Inflammatory macrophage treated with lipopolysaccharide for 4 hours (primary cell): ENCODE measurements around the gene TBC1D30.

Experiments
- DNase-seq: peaks from one replicate; pipeline ENCODE4 v3.0.0-alpha.2; 2020

Gene TBC1D30

GRCh38 chr12:64875186-64875585 is 50.7 kb downstream of the TBC1D30 start:
- DNase-seq: no peak

- DNase-seq: no peak
These were observed 52.1 kb downstream of the TBC1D30 start for GRCh38 chr12:64876388-64877071.

GRCh38 chr12:64877363-64878004 is 53.0 kb downstream of the TBC1D30 start:
- DNase-seq: no peak

DNA sequence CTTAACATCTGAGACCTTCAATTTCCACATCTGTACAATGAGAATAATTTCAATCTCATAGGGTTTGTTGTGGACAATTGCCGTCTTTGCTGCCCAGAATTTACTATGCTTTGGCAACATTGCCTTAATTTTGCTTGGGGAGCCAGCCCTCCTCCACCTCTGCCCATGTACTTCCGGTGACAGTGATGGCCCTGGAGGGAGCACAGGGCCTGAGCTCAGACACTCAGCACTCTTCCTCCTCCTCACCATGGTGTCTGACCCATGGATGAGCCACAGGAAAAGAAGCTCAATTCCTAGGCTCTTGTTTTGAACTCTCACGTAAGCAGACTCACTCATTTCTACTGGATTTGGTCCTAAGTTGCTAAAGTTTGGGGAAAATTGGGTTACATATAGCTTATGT is 58.2 kb downstream of the TBC1D30 start:
- no peak for DNase-seq

- DNase-seq: no peak
These were observed 59.1 kb downstream of the TBC1D30 start for GRCh38 chr12:64883264-64884163.

DNA sequence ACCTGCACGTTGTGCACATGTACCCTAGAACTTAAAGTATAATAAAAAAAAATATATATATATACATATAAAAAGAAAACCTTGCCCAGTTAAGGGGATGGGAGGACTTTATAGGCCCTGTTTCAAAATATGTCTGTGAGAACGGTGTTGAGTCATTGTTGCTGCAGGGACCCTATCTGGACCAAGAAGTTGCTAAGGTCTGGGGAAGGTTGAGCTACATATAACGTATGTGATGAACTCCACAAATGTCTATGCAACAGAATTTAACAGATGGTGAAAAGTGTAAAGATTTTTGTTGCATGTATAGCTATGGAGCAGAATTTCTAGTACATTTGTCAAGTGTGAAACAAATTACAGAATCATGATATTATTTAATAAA is 59.7 kb downstream of the TBC1D30 start:
- no peak for DNase-seq

GRCh38 chr12:64884728-64885127 is 60.3 kb downstream of the TBC1D30 start:
- DNase-seq: no peak

- no peak for DNase-seq
These were observed 65.2 kb downstream of the TBC1D30 start for GRCh38 chr12:64889434-64890216.

GRCh38 chr12:64890873-64891468 is 66.5 kb downstream of the TBC1D30 start:
- DNase-seq: peak; percentile 54

GRCh38 chr12:64891629-64892028 is 67.2 kb downstream of the TBC1D30 start:
- no peak for DNase-seq

DNA sequence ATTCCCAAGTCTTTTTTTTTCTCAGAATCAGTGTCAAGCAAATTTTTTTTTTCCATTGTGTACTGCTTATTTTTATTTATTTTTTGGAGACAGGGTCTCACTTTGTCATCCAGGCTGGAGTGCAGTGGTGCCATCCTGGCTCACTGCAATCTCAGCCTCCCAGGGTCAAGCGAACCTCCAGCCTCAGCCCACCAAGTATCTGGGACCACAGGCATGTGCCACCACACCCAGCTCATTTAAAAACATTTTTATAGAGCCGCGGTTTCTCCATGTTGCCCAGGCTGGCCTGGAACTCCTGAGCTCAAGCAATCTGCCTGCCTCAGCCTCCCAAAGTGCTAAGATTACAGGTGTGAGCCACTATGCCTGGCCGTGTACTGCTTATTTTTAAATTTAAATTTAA is 68.1 kb downstream of the TBC1D30 start:
- no peak for DNase-seq

DNA sequence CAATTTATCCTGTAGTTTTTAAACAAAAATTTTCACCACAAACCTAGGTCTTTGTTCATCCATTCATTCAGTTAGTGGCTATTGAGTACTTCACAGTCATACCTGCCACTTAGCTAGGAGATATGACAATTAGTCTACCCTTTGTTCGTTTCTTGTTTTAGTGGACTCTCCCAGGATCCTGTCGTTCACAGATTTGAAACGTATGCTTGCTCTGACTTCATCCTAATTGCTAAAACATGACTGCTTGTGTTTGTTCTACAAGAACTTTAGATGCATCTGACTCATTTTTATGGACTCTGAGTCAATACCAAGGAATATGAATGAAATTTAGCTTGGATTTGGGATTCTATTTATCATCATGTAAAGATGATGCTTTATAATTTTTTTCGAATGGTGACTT is 69.5 kb downstream of the TBC1D30 start:
- no peak for DNase-seq

DNA sequence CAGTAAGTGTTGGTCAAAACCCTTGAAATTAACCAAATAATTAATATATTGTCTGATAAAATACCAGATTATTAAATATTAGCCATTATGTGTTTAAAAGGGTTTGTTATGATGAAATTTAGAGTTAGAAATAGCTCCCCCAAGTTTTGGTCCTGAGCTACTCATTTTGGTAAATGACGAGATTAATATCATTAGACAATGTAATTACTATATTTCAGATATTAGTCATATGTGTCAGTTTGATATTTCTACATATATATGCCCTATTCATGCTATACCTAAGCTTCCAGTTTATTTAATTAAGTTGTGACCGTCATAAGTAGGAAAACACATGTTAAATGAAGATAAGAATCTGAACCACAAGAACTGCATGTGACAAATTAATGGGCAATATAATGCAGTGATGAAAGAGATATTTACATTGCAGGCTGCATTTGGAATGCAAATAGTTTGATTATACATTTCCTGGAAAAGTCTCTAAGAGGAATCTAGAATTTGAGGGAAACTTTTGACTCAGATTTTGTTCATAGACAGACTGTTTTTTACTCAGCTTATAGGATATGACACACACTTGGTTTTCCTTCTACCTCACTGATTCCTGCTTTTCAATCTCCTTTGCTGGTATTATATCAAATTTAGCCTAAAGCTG is 70.5 kb downstream of the TBC1D30 start:
- no peak for DNase-seq

- DNase-seq: no peak
These were observed 71.1 kb downstream of the TBC1D30 start for GRCh38 chr12:64895526-64895925.

DNA sequence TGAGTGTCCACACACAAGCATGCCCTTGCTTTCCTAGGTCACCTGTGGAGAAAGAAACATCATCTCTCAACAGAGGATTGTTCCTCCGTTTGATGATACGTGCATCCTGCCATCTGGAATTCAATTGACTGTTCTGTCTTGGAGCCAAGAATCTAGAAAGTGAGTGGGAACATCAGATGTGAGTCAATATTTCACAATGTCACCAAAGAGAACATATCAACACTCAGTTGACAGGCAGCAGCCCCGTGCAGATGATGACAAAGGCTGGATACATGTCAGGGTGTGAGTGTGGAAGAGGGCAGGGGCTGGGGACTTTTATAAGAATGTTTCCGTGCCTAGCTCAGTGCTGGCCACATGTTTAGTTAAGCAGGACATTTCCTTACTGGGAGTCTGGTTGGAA is 76.1 kb downstream of the TBC1D30 start:
- DNase-seq: no peak

- DNase-seq: no peak
These were observed 79.2 kb downstream of the TBC1D30 start for GRCh38 chr12:64903479-64904152.

- no peak for DNase-seq
These were observed 82.7 kb downstream of the TBC1D30 start for GRCh38 chr12:64907097-64907496.

DNA sequence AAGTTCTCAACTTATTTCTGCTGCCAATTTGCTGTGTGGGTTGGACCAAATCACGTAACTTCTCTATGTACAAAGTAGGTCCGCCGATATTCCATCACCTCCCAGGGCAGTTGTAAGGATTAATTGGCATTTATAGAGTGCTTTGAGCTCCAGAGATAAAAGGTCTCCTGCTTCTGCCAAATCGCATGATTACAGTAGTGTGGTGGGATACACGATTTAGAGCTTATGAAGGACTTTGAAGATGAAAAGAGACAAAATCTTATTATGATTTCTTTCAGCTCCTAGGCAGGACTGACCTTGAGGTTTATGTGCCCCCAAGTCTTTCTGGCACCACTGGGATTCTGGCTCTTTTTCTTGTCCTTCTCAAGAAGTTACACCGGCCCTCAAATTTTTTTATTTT is 84.7 kb downstream of the TBC1D30 start:
- DNase-seq: no peak

- no peak for DNase-seq
These were observed 86.6 kb downstream of the TBC1D30 start for GRCh38 chr12:64911081-64911480.

- no peak for DNase-seq
These were observed 87.5 kb downstream of the TBC1D30 start for GRCh38 chr12:64911912-64912311.

DNA sequence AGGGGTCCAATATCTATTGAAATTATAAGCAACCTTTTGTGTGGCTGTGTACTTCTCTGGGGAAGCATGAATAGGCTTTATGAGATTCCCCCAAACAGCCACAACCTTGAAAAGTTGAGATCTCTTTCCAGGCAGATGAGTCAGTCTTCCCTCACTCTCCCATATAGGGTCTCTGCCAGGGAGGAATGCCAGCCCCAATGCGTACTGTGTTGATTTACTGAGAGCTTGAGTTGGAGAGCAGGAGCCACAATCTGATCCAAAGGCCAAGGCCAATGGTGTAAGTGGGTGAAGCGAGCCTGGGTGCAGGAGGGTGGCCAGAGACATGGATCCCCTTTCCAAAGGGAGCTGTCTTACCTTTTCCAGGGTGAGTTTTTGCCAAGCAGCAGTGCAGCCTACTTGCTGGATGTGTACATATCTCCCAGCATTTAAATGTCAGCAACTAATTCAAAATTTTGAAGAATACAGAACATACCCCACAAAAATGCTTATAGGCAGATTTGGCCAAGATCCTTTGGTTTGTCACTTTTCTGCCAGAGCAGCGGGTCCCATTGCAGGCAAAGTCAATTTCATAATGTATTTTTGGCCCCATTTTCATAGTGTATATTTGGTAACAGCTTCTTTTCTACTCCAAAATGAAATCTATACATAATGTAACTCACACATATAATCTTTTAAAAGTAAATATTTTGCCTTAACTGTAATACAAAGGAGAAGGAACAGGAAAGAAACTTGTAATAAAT is 88.2 kb downstream of the TBC1D30 start:
- DNase-seq: no peak
